ENCODE measurements around the gene C1orf115.
"Not testable (repeated sequence)": the region's sequence is repeated elsewhere in the genome, so short reads cannot be mapped to it uniquely, and the experiment has no call there.

Gene C1orf115

DNA sequence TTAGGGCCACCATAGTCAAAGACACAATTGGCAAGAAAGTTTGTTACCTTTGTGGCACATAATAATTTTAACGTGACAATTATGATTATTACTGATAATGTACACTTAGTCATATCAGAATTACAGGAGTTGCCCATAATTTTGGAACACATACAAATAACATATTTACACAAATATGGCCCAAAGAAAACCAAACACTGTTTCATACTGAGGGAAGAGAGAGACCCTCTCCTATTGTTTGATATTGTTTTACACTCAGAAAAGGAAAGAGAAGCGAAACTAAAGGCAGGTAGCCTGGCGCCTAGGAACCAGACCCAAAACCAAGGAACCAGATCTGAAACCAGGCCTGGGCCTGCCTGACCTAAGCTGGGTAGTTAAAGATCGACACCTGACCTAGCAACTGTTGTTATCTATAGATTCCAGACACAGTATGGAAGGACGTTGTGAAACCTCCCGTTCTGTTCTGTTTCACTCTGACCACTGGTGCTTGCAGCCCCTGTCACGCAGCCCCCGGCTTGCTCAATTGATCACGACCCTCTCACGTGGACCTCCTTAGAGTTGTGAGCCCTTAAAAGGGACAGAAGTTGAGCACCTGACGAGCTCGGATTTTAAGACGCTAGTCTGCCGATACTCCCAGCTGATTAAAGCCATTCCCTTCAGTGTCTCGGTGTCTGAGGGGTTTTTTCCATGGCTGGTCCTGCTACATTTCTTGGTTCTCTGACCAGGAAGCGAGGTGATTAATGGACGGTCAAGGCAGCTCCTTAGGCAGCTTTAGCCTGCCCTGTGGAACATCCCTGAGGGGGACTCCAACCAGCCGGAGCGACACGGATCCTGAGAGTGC is 27.9 kb downstream of the C1orf115 start:
- H3K4me3 ChIP-seq (ENCODE audit: low read depth, low read length) = no peak overlapping the region
- TF ChIP-seq, protein P1, sequence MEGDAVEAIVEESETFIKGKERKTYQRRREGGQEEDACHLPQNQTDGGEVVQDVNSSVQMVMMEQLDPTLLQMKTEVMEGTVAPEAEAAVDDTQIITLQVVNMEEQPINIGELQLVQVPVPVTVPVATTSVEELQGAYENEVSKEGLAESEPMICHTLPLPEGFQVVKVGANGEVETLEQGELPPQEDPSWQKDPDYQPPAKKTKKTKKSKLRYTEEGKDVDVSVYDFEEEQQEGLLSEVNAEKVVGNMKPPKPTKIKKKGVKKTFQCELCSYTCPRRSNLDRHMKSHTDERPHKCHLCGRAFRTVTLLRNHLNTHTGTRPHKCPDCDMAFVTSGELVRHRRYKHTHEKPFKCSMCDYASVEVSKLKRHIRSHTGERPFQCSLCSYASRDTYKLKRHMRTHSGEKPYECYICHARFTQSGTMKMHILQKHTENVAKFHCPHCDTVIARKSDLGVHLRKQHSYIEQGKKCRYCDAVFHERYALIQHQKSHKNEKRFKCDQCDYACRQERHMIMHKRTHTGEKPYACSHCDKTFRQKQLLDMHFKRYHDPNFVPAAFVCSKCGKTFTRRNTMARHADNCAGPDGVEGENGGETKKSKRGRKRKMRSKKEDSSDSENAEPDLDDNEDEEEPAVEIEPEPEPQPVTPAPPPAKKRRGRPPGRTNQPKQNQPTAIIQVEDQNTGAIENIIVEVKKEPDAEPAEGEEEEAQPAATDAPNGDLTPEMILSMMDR (conservative IDR thresholded peaks at IDR 0.05; ENCODE audit: low read depth, low read length) = no peak
- no peak for DNase-seq (ENCODE audit: low read depth)

DNA sequence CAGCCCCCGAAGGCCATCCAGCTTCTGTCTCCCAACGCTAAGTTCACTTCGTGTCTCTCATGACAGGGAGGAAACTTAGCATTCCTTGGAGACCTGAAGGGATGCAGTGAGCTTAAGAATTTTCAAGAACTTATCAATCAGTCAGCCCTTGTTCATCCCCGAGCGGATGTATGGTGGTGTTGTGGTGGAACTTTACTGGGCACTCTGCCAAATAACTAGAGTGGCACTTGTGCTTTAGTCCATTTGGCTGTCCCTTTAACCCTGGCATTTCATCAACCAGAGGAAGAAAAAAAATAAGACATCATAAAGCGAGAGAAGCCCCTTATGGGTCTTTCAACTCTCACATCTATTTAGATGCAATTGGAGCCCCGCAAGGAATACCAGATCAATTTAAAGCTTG is 31.1 kb downstream of the C1orf115 start:
- H3K4me3 ChIP-seq (ENCODE audit: low read depth, low read length); DNase-seq (ENCODE audit: low read depth): not testable (repeated sequence)

DNA sequence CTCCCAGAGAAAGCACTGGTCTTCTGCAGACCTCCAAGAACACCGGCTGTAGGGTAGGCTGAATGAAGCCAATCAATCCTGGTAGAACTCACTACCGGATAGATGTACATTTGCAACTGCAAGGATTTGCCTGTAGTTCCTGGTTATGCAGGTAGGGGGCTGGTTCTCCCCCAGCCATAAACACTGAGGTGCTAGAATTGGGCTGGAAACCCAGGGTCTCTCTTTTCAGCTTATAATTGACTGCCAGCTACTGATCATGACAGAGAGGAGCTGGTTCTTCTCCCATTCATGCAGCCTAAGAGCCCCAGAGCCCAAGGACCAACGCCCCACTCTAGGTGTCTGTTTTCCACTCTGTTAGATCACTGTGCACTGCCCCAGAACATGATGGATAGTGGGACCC is 36.5 kb downstream of the C1orf115 start:
- DNase-seq (ENCODE audit: low read depth) = no peak
- TF ChIP-seq, protein P1 (conservative IDR thresholded peaks at IDR 0.05; ENCODE audit: low read depth, low read length) = peak; percentile 34
- no peak overlapping the region for H3K4me3 ChIP-seq (ENCODE audit: low read depth, low read length)

DNA sequence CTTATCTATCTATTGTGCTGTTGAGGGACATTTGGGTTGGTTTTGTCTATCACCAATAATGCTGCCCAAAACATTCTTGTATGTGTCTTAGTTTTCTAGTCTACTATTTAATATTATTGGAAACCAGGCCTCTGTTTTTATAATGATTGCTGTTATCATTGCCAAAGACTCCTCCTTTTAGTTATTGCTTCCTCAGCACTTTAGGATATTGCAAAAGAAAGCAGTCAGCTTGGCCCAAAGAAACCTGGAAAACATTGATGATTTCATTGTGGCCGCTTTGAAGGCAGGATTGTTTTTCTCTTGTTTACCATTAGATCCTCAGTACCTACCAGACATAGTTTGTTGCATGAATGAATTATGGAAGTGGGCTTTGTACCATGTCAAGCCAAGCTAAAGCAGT is 37.4 kb downstream of the C1orf115 start:
- TF ChIP-seq, protein P1 (conservative IDR thresholded peaks at IDR 0.05; ENCODE audit: low read depth, low read length) = no peak
- no peak for DNase-seq (ENCODE audit: low read depth)
- no peak overlapping the region for H3K4me3 ChIP-seq (ENCODE audit: low read depth, low read length)

DNA sequence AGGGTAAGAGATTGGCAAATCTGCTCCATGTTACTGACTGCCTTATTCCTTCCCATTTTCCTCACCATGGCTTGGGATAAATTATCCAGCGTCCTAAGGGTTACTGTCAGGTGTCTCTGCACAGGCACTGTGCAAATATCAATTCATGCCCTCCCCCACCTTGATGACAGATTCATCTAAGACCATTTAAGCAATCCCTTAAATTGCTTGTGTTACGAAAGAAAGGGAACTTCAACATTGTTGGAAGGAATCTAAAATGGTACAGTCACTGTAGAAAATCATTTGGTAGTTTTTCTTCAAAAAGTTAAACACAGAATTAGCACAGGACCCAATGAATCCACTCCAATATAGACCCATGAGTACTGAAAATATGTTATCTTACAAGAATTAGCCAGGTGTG is 40.3 kb downstream of the C1orf115 start:
- no peak for DNase-seq (ENCODE audit: low read depth)
- TF ChIP-seq, protein P1 (conservative IDR thresholded peaks at IDR 0.05; ENCODE audit: low read depth, low read length) = no peak
- H3K4me3 ChIP-seq (ENCODE audit: low read depth, low read length) = no peak overlapping the region

DNA sequence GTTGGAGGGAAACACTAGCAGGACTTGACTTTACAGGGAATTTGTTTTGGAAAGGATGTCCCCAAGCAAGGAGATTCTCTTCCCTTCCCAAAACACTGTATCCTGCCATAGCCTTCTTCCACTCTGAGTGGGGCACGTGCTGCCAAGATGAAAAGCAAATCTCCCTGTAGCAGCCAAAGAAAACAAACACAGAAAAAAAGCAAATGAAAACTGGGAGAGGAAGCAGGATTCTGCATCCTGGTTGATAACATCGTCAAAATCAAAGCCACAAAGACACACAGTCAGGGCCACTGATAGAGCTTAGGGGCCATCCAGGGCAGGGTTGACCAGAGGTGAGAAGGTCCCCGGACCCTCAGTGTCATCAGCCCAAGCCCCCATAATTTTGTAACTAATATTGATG is 42.0 kb downstream of the C1orf115 start:
- DNase-seq (ENCODE audit: low read depth) = no peak
- H3K4me3 ChIP-seq (ENCODE audit: low read depth, low read length) = no peak overlapping the region
- TF ChIP-seq, protein P1 (conservative IDR thresholded peaks at IDR 0.05; ENCODE audit: low read depth, low read length) = no peak

DNA sequence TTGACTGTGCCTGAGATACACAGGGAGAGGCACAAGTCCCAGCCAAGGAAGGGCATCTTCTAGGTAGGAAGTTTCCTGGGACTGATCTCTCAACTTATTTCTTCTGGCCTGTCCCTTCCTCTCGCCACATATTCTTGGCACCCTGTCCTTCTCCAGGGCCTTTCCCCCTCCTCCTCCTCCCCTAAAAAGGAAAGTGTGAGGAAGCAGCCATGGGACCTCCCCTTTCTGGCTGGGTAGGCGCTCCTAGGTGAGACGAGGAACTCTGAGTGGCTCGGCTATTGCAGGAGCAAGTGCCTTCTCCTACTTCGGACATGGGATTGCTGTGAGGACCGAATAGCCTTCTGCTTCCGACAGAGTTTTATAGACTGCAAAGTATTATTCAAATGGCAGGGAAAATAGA is 42.5 kb downstream of the C1orf115 start:
- no peak overlapping the region for H3K4me3 ChIP-seq (ENCODE audit: low read depth, low read length)
- TF ChIP-seq, protein P1 (conservative IDR thresholded peaks at IDR 0.05; ENCODE audit: low read depth, low read length) = no peak
- no peak for DNase-seq (ENCODE audit: low read depth)

All from choroid plexus epithelial cell (primary cell).